PC-3 (cell line): Measurements from ENCODE around the gene UTS2R. TPM values are rescaled to one million over a fixed set of nuclear protein-coding genes. Genes with fewer than 3 reads are reported as not detected.

Experiments used
- ATAC-seq: fragments of 200-7000 bp; cut with Tn5 transposase; 2 replicates; pipeline ENCODE4 v1.9.1; 2020; ENCODE audit warnings: mild to moderate bottlenecking, moderate library complexity
- BruUV-seq: library from RNA; stranded (reverse); fragments of 400-500 nt; replicated peaks from 2 replicates; lab custom pipeline; 2021; lab: Mats Ljungman, UMichigan
- CTCF ChIA-PET: fragments of 300-600 bp; sonication (Branson Sonifier 250); formaldehyde crosslinking; loops from one replicate; lab custom pipeline; 2022; ENCODE audit warnings: antibody characterized with exemption; lab: Charles Lee
- POLR2A ChIA-PET: fragments of 300-600 bp; sonication (Branson Sonifier 250); formaldehyde crosslinking; loops from one replicate; lab custom pipeline; 2022; ENCODE audit warnings: antibody characterized with exemption; ENCODE audit not compliant: unreplicated experiment; lab: Charles Lee
- DNase-seq: peaks from one replicate; pipeline ENCODE4 v3.0.0-alpha.2; 2015
- H2AFZ ChIP-seq: fragments of 300-600 bp; sonication (generic); 2 replicates; pipeline ENCODE4 v1.6.0; 2016; ENCODE audit warnings: antibody characterized with exemption, low read length
- H3F3A ChIP-seq: fragments of 300-600 bp; sonication (generic); one replicate; pipeline ENCODE4 v1.6.0; 2017; ENCODE audit warnings: antibody characterized with exemption, low read length, control low read depth, mild to moderate bottlenecking; ENCODE audit not compliant: unreplicated experiment
- H3K27ac ChIP-seq: fragments of 300-600 bp; sonication (generic); 2 replicates; pipeline ENCODE4 v1.5.1; 2016; ENCODE audit warnings: mild to moderate bottlenecking, low read length
- H3K27me3 ChIP-seq: fragments of 300-600 bp; sonication (generic); 2 replicates; pipeline ENCODE4 v1.6.1; 2016; ENCODE audit warnings: low read length, mixed read lengths
- H3K36me3 ChIP-seq: fragments of 300-600 bp; sonication (generic); 2 replicates; pipeline ENCODE4 v1.6.1; 2016; ENCODE audit warnings: low read depth, mixed run types, low read length, mixed read lengths
- H3K4me1 ChIP-seq: fragments of 300-600 bp; sonication (generic); 2 replicates; pipeline ENCODE4 v1.5.1; 2016; ENCODE audit warnings: low read length; ENCODE audit not compliant: insufficient read depth
- H3K4me2 ChIP-seq: fragments of 300-600 bp; sonication (generic); 2 replicates; pipeline ENCODE4 v1.6.0; 2016; ENCODE audit warnings: low read length
- H3K4me3 ChIP-seq: fragments of 300-600 bp; sonication (generic); 2 replicates; pipeline ENCODE4 v1.5.1; 2016; ENCODE audit warnings: mild to moderate bottlenecking, low read length, mixed read lengths
- H3K79me2 ChIP-seq: fragments of 300-600 bp; sonication (generic); 2 replicates; pipeline ENCODE4 v1.6.1; 2017; ENCODE audit warnings: low read length, mixed read lengths
- H3K9ac ChIP-seq: fragments of 300-600 bp; sonication (generic); 2 replicates; pipeline ENCODE4 v1.6.0; 2016; ENCODE audit warnings: mild to moderate bottlenecking, low read length
- H3K9me2 ChIP-seq: fragments of 300-600 bp; sonication (generic); replicated peaks from 2 replicates; pipeline ENCODE4 v1.6.1; 2016; ENCODE audit warnings: mixed run types, low read length, mixed read lengths
- H3K9me3 ChIP-seq: fragments of 300-600 bp; sonication (generic); 2 replicates; pipeline ENCODE4 v1.6.1; 2016; ENCODE audit warnings: low read length, mixed read lengths
- H4K20me1 ChIP-seq: fragments of 300-600 bp; sonication (generic); 2 replicates; pipeline ENCODE4 v1.6.1; 2016; ENCODE audit warnings: low read length, mixed read lengths
- CTCF ChIP-seq: fragments of 300-600 bp; sonication (generic); conservative IDR thresholded peaks from 2 replicates; pipeline ENCODE4 v1.5.1; 2017; ENCODE audit warnings: antibody characterized with exemption, low read depth, mild to moderate bottlenecking, low read length
- EZH2 ChIP-seq: fragments of 300-600 bp; sonication (generic); IDR thresholded peaks from one replicate; pipeline ENCODE4 v1.6.1; 2017; ENCODE audit warnings: antibody characterized with exemption, mild to moderate bottlenecking, low read length; ENCODE audit not compliant: unreplicated experiment
- EZH2phosphoT487 ChIP-seq: fragments of 300-600 bp; sonication (generic); IDR thresholded peaks from 2 replicates; pipeline ENCODE4 v1.6.1; 2018; ENCODE audit warnings: mild to moderate bottlenecking, antibody characterized with exemption, low read length, borderline replicate concordance
- intact Hi-C: fragments of 100-400 bp; cut with micrococcal nuclease; formaldehyde crosslinking; loops from 2 replicates; pipeline ENCODE4 v1.9.0; 2023
- total RNA-seq: library from RNA; depleted of rRNA; stranded (reverse); fragments of >200 nt; gene quantifications from 2 replicates; pipeline ENCODE4 v1.2.3, GENCODE V29; 2014

The UTS2R gene
- total RNA-seq, 1 experiment from 2014 or later = not detected

- Histone ChIP-seq H3K79me2 (no peaks in the 10 kb centered on the region), H3K4me2 (no peak overlapping the region), H3K9me3 (no peaks in the 10 kb centered on the region), H3K36me3 (no peaks in the 10 kb centered on the region), H3K4me1 (peaks cover 18% of the 10 kb centered on the region), H2AFZ (no peak overlapping the region), H3F3A (no peaks in the 10 kb centered on the region), H3K9ac (no peak overlapping the region), H4K20me1 (no peaks in the 10 kb centered on the region), H3K27me3 (no peaks in the 10 kb centered on the region), H3K27ac (no peak overlapping the region), H3K9me2 (no peaks in the 10 kb centered on the region), H3K4me3 (no peak overlapping the region)
- POLR2A ChIA-PET = interaction anchor here (0.6 kb wide), 1 partner anchor 51 kb away, joined by 3 read pairs; no protein-coding TSS in a partner anchor
- TF ChIP-seq EZH2 (no peak), CTCF (no peak), EZH2phosphoT487 (no peak)
- BruUV-seq = no TSS peak
- ATAC-seq = no peak
- intact Hi-C loops = no loop called here
- CTCF ChIA-PET = no interaction called here
- DNase-seq = no peak
Measured at GRCh38 chr17:82343560-82343959, 28.0 kb upstream of the UTS2R start.

- Histone ChIP-seq H3K27ac (no peak overlapping the region), H3K9me3 (no peaks in the 10 kb centered on the region), H3K4me3 (no peak overlapping the region), H3K27me3 (no peaks in the 10 kb centered on the region), H3K79me2 (no peaks in the 10 kb centered on the region), H4K20me1 (no peaks in the 10 kb centered on the region), H3K9me2 (no peaks in the 10 kb centered on the region), H3K36me3 (no peaks in the 10 kb centered on the region), H3K4me2 (no peak overlapping the region), H3K4me1 (peaks cover 10% of the 10 kb centered on the region), H3F3A (no peaks in the 10 kb centered on the region), H2AFZ (no peak overlapping the region), H3K9ac (no peak overlapping the region)
- CTCF ChIA-PET = no interaction called here
- intact Hi-C loops = no loop called here
- ATAC-seq (no peak), DNase-seq (no peak)
- POLR2A ChIA-PET = no interaction called here
- TF ChIP-seq EZH2phosphoT487 = no peak
- no peak for TF ChIP-seq CTCF
- TF ChIP-seq EZH2 = no peak
- BruUV-seq = no TSS peak
Measured at GRCh38 chr17:82344175-82344907, 27.2 kb upstream of the UTS2R start.
